GM12878 (cell line): ENCODE data around the gene ERLEC1. TPM values are rescaled to one million over a fixed set of nuclear protein-coding genes. Genes with fewer than 3 reads are reported as not detected.

Experiments
- ESRRA ChIP-seq: IDR thresholded peaks from 2 replicates; pipeline ENCODE4 v1.6.1; 2012; ENCODE audit warnings: mild to moderate bottlenecking, low read length, improper control_type of control experiment
- IKZF1 ChIP-seq: fragments of 450-650 bp; conservative IDR thresholded peaks from 2 replicates; pipeline ENCODE4 v1.6.1; 2017; ENCODE audit warnings: antibody characterized with exemption, mild to moderate bottlenecking
- KAT2A ChIP-seq: conservative IDR thresholded peaks from 2 replicates; pipeline ENCODE4 v1.6.1; 2011; ENCODE audit warnings: low read depth, low read length; ENCODE audit not compliant: control insufficient read depth
- MEF2A ChIP-seq: IDR thresholded peaks from 2 replicates; pipeline ENCODE4 v1.6.1; 2011; ENCODE audit warnings: low read depth, mild to moderate bottlenecking, low read length, moderate library complexity; ENCODE audit not compliant: insufficient read depth
- MTA3 ChIP-seq: IDR thresholded peaks from 2 replicates; pipeline ENCODE4 v1.6.1; 2012; ENCODE audit warnings: low read length, inconsistent platforms, borderline replicate concordance
- NFYA ChIP-seq: IDR thresholded peaks from 2 replicates; pipeline ENCODE4 v1.6.1; 2011; ENCODE audit warnings: low read depth, mild to moderate bottlenecking, low read length, improper control_type of control experiment, borderline replicate concordance
- SMAD1 ChIP-seq: fragments of 450-650 bp; IDR thresholded peaks from 2 replicates; pipeline ENCODE4 v1.6.1; 2018; ENCODE audit warnings: mild to moderate bottlenecking, low read depth; ENCODE audit not compliant: partially characterized antibody
- SMAD5 ChIP-seq: IDR thresholded peaks from 2 replicates; pipeline ENCODE4 v1.6.1; 2016; ENCODE audit warnings: antibody characterized with exemption, low read depth
- ZBED1 ChIP-seq: IDR thresholded peaks from 2 replicates; pipeline ENCODE4 v1.6.1; 2016; ENCODE audit warnings: borderline replicate concordance
- ZSCAN29 ChIP-seq: fragments of 450-650 bp; IDR thresholded peaks from 2 replicates; pipeline ENCODE4 v1.6.1; 2017; ENCODE audit warnings: mild to moderate bottlenecking, moderate library complexity
- polyA plus RNA-seq, 11 experiments: library from polyadenylated mRNA; depleted of rRNA in 4 of 11; unstranded in 6 of 11; stranded (reverse) in 5 of 11; fragments of >200 nt; fragmentation: Nextera tagmentation in 4 of 11; fragmentation: Illumina TruSeq in 1 of 11; extraction: Ambion mirVana in 4 of 11; extraction: Trizol in 1 of 11; gene quantifications; 1 replicate in 1 of 11; 2 replicates in 10 of 11; pipeline versions ENCODE4 v1.2.1 to v1.2.3, GENCODE V29; 2011 to 2016; ENCODE audit warnings: inconsistent platforms in 2 of 11, missing spikeins in 2 of 11, low read depth in 1 of 11
- total RNA-seq, 4 experiments: library from RNA; depleted of rRNA in 3 of 4; stranded (reverse); fragments of >200 nt in 3 of 4; fragmentation: Illumina TruSeq in 1 of 4; extraction: Trizol in 1 of 4; gene quantifications; 2 replicates each; pipeline versions ENCODE4 v1.2.1 to v1.2.3, GENCODE V29; 2013 to 2021
- TF ChIP-seq, protein P1 (sequence below): fragments of 450-650 bp; formaldehyde crosslinking; IDR thresholded peaks from 2 replicates; pipeline ENCODE4 v1.4.0; 2022; ENCODE audit warnings: mild to moderate bottlenecking, moderate library complexity
- TF ChIP-seq, protein P2 (sequence below): fragments of 450-650 bp; IDR thresholded peaks from 2 replicates; pipeline ENCODE4 v1.6.1; 2018; ENCODE audit warnings: borderline replicate concordance, mild to moderate bottlenecking; ENCODE audit not compliant: partially characterized antibody

The ERLEC1 gene
- total and polyA plus RNA-seq, 10 of the 15 experiments (the other 5 are each of a cell fraction or from before 2014, with no cell fraction given), result 14.1 to 52.2 (median 30.0) TPM

DNA sequence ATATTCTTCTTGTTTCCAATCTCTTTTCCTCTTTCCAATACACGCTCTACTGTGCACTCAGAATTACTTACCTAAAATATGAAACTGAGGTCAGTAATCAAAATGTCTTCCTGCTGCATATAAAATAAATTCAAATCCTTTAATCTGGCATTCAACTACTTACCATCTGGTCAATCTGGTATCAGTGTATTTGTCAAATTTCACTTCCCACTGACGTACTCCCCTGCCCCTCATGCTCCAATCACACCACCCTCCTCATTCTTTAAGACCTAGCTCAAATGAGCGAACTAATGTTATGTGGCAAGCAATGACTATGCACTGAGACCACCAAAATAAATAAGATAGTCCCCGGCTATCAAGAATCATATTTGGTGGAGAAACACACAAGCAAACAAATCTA lies 6.8 kb upstream of the ERLEC1 start (continued):
- TF ChIP-seq, protein P1, sequence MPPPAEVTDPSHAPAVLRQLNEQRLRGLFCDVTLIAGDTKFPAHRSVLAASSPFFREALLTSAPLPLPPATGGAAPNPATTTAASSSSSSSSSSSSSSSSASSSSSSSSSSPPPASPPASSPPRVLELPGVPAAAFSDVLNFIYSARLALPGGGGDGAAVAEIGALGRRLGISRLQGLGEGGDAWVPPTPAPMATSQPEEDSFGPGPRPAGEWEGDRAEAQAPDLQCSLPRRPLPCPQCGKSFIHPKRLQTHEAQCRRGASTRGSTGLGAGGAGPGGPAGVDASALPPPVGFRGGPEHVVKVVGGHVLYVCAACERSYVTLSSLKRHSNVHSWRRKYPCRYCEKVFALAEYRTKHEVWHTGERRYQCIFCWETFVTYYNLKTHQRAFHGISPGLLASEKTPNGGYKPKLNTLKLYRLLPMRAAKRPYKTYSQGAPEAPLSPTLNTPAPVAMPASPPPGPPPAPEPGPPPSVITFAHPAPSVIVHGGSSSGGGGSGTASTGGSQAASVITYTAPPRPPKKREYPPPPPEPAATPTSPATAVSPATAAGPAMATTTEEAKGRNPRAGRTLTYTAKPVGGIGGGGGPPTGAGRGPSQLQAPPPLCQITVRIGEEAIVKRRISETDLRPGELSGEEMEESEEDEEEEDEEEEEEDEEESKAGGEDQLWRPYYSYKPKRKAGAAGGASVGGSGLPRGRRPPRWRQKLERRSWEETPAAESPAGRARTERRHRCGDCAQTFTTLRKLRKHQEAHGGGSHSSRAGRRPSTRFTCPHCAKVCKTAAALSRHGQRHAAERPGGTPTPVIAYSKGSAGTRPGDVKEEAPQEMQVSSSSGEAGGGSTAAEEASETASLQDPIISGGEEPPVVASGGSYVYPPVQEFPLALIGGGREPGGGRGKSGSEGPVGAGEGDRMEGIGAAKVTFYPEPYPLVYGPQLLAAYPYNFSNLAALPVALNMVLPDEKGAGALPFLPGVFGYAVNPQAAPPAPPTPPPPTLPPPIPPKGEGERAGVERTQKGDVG, result no peak
- no peak for TF ChIP-seq MTA3
- TF ChIP-seq IKZF1, result no peak
- no peak for TF ChIP-seq ZBED1
- TF ChIP-seq NFYA, result no peak
- TF ChIP-seq KAT2A, result no peak
- TF ChIP-seq SMAD5, result no peak
- no peak for TF ChIP-seq ESRRA
- TF ChIP-seq, protein P2, sequence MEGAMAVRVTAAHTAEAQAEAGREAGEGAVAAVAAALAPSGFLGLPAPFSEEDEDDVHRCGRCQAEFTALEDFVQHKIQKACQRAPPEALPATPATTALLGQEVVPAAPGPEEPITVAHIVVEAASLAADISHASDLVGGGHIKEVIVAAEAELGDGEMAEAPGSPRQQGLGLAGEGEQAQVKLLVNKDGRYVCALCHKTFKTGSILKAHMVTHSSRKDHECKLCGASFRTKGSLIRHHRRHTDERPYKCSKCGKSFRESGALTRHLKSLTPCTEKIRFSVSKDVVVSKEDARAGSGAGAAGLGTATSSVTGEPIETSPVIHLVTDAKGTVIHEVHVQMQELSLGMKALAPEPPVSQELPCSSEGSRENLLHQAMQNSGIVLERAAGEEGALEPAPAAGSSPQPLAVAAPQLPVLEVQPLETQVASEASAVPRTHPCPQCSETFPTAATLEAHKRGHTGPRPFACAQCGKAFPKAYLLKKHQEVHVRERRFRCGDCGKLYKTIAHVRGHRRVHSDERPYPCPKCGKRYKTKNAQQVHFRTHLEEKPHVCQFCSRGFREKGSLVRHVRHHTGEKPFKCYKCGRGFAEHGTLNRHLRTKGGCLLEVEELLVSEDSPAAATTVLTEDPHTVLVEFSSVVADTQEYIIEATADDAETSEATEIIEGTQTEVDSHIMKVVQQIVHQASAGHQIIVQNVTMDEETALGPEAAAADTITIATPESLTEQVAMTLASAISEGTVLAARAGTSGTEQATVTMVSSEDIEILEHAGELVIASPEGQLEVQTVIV, result no peak
- TF ChIP-seq SMAD1, result no peak
- TF ChIP-seq ZSCAN29, result no peak
- no peak for TF ChIP-seq MEF2A
